ENCODE results near the gene PRSS36. TPM values are rescaled to one million over a fixed set of nuclear protein-coding genes. Genes with fewer than 3 reads are reported as not detected.
A peak's percentile ranks its signal among the peaks of the same experiment; 100 is the strongest.

Gene PRSS36
- total and polyA plus RNA-seq, 9 of the 15 experiments (the other 6 are each of a cell fraction or from before 2014, with no cell fraction given) = 0.09 to 1.2 (median 0.54) TPM; not detected in 2

DNA sequence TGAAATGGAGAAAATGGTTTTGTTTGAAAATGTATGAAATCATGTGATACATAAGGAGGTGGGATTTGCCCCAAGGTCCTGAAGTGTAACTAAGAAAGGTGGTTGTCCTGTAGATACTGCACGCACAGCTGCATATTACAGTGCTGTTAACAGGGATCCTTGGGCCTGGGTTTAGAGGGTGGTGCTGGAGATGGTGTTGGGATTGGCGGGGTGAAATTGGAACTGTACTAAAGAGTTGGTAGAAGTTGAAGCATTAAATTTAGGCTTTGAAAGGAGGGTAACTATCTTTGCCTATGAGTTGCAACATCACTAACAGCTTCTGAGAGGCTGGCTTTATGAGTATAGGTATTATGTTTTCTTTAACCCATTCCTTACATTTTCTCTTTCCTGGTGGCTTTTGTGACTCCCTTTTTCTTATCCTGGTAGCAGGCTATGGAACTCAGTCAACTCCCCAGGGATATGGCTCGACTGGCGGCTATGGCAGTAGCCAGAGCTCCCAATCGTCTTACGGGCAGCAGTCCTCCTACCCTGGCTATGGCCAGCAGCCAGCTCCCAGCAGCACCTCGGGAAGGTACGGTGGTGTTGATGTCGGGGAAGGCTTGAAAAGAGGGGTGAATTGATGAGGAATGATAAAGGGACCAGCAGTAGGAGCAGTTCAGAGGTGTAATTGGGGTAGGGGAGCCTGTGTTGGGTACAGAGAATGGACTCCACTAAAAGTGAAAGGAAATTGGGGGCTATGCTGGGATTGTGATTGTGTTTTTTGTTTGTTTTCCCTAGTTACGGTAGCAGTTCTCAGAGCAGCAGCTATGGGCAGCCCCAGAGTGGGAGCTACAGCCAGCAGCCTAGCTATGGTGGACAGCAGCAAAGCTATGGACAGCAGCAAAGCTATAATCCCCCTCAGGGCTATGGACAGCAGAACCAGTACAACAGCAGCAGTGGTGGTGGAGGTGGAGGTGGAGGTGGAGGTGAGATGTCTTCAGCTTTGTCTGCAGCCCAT lies 33.9 kb upstream of the PRSS36 start (continued):
- TF ChIP-seq, protein P1, sequence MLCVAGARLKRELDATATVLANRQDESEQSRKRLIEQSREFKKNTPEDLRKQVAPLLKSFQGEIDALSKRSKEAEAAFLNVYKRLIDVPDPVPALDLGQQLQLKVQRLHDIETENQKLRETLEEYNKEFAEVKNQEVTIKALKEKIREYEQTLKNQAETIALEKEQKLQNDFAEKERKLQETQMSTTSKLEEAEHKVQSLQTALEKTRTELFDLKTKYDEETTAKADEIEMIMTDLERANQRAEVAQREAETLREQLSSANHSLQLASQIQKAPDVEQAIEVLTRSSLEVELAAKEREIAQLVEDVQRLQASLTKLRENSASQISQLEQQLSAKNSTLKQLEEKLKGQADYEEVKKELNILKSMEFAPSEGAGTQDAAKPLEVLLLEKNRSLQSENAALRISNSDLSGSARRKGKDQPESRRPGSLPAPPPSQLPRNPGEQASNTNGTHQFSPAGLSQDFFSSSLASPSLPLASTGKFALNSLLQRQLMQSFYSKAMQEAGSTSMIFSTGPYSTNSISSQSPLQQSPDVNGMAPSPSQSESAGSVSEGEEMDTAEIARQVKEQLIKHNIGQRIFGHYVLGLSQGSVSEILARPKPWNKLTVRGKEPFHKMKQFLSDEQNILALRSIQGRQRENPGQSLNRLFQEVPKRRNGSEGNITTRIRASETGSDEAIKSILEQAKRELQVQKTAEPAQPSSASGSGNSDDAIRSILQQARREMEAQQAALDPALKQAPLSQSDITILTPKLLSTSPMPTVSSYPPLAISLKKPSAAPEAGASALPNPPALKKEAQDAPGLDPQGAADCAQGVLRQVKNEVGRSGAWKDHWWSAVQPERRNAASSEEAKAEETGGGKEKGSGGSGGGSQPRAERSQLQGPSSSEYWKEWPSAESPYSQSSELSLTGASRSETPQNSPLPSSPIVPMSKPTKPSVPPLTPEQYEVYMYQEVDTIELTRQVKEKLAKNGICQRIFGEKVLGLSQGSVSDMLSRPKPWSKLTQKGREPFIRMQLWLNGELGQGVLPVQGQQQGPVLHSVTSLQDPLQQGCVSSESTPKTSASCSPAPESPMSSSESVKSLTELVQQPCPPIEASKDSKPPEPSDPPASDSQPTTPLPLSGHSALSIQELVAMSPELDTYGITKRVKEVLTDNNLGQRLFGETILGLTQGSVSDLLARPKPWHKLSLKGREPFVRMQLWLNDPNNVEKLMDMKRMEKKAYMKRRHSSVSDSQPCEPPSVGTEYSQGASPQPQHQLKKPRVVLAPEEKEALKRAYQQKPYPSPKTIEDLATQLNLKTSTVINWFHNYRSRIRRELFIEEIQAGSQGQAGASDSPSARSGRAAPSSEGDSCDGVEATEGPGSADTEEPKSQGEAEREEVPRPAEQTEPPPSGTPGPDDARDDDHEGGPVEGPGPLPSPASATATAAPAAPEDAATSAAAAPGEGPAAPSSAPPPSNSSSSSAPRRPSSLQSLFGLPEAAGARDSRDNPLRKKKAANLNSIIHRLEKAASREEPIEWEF (CRISPR knock-in tag; IDR thresholded peaks at IDR 0.05) = no peak
- TF ChIP-seq POLR2A (conservative IDR thresholded peaks at IDR 0.05) (peak; percentile 42; the same call in 1 of the 2 replicates), ZNF354B (CRISPR knock-in tag; IDR thresholded peaks at IDR 0.05) (no peak), ESRRB (CRISPR knock-in tag; IDR thresholded peaks at IDR 0.05; ENCODE audit: borderline replicate concordance) (no peak), ZC3H8 (IDR thresholded peaks at IDR 0.05) (no peak), ZNF24 (IDR thresholded peaks at IDR 0.05) (no peak), PPARD (CRISPR knock-in tag; IDR thresholded peaks at IDR 0.05) (no peak), KAT7 (CRISPR knock-in tag; IDR thresholded peaks at IDR 0.05; ENCODE audit: borderline replicate concordance) (peak; percentile 69; the same call in 1 of the 2 replicates)
- TF ChIP-seq, protein P2, sequence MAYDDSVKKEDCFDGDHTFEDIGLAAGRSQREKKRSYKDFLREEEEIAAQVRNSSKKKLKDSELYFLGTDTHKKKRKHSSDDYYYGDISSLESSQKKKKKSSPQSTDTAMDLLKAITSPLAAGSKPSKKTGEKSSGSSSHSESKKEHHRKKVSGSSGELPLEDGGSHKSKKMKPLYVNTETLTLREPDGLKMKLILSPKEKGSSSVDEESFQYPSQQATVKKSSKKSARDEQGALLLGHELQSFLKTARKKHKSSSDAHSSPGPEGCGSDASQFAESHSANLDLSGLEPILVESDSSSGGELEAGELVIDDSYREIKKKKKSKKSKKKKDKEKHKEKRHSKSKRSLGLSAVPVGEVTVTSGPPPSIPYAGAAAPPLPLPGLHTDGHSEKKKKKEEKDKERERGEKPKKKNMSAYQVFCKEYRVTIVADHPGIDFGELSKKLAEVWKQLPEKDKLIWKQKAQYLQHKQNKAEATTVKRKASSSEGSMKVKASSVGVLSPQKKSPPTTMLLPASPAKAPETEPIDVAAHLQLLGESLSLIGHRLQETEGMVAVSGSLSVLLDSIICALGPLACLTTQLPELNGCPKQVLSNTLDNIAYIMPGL (CRISPR knock-in tag; IDR thresholded peaks at IDR 0.05) = no peak
- TF ChIP-seq, protein P3, sequence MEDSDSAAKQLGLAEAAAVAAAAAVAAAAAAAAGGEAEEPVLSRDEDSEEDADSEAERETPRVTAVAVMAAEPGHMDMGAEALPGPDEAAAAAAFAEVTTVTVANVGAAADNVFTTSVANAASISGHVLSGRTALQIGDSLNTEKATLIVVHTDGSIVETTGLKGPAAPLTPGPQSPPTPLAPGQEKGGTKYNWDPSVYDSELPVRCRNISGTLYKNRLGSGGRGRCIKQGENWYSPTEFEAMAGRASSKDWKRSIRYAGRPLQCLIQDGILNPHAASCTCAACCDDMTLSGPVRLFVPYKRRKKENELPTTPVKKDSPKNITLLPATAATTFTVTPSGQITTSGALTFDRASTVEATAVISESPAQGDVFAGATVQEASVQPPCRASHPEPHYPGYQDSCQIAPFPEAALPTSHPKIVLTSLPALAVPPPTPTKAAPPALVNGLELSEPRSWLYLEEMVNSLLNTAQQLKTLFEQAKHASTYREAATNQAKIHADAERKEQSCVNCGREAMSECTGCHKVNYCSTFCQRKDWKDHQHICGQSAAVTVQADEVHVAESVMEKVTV (CRISPR knock-in tag; IDR thresholded peaks at IDR 0.05) = no peak

Data from K562 (cell line).